GM21723 (cell line): ENCODE data around the gene STKLD1.
"Not testable (repeated sequence)": the region's sequence is repeated elsewhere in the genome, so short reads cannot be mapped to it uniquely, and the experiment has no call there.

Source experiments
- ATAC-seq: cut with Tn5 transposase; IDR thresholded peaks from one replicate; pipeline ENCODE4 v1.9.1; 2021; ENCODE audit warnings: mild to moderate bottlenecking, moderate library complexity; ENCODE audit not compliant: unreplicated experiment

The STKLD1 gene

DNA sequence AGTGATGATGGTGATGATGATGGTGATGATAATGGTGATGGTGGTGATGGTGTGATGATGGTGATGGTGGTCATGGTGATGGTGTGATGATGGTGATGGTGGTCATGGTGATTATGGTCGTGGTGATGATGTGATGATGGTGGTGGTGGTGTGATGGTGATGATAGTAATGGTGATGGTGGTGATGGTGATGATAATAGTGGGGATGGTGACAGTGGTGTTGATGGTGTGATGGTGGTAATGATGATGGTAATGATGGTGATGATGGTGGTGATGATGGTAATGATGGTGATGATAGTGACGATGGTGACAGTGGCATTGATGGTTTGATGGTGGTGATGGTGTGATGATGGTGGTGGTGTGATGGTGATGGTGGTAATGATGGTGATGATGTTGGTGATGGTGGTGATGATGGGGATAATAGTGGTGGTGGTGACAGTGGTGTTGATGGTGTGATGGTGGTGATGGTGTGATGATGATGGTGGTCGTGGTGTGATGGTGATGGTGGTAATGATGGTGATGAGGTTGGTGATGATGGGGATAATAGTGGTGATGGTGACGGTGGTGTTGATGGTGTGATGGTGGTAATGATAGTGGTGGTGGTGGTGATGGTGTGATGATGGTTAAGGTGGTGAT lies 6.5 kb downstream of the STKLD1 start:
- ATAC-seq: no peak

DNA sequence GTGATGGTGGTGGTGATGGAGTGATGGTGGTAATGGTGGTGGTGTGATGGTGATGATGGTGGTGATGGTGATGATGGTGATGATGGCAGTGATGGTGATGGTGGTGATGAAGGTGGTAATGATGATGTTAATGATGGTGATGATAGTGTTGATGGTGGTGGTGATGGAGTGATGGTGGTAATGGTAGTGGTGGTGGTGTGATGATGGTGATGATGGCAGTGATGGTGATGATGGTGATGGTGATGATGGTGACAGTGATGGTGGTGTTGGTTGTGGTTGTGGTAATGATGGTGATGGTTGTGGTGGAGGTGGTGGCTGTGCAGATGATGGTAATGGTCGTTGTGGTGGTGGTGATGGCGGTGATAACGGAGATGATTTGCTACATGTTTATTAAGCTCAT lies 7.3 kb downstream of the STKLD1 start:
- ATAC-seq: no peak

- no peak for ATAC-seq
These were observed 8.7 kb downstream of the STKLD1 start for GRCh38 chr9:133384736-133385321.

- ATAC-seq: no peak
These were observed 9.3 kb downstream of the STKLD1 start for GRCh38 chr9:133385452-133385851.

DNA sequence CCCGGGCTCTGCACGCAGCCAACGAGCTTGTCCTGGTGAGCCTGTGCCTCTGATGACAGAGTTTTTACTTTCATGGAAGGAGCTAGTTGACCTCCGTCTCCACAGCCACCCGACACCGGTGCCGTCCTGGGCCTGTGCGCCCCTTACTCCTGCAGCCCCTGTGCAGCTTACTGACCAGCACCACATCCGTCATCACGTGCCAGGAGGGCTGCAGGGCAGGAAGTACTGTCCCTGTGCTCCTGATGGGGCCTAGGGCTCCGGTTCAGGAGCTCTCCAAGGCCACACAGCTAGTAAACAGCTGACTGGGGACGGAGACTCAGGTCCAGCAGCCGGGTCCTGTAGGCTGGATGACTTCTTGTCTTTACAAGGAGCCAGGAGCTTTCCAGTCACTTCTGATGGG lies 10.2 kb downstream of the STKLD1 start:
- ATAC-seq: no peak

- ATAC-seq: no peak
These were observed 11.5 kb downstream of the STKLD1 start for GRCh38 chr9:133387680-133388079.

GRCh38 chr9:133389025-133389557 lies 12.9 kb downstream of the STKLD1 start:
- ATAC-seq: no peak

- ATAC-seq: no peak
These were observed 13.4 kb downstream of the STKLD1 start for GRCh38 chr9:133389562-133389961.

GRCh38 chr9:133390713-133391112 lies 14.5 kb downstream of the STKLD1 start:
- ATAC-seq: no peak

DNA sequence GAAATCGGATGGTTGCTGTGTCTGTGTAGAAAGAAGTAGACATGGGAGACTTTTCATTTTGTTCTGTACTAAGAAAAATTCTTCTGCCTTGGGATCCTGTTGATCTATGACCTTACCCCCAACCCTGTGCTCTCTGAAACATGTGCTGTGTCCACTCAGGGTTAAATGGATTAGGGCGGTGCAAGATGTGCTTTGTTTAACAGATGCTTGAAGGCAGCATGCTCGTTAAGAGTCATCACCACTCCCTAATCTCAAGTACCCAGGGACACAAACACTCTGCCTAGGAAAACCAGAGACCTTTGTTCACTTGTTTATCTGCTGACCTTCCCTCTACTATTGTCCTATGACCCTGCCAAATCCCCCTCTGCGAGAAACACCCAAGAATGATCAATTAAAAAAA lies 15.3 kb downstream of the STKLD1 start:
- ATAC-seq: not testable (repeated sequence)

DNA sequence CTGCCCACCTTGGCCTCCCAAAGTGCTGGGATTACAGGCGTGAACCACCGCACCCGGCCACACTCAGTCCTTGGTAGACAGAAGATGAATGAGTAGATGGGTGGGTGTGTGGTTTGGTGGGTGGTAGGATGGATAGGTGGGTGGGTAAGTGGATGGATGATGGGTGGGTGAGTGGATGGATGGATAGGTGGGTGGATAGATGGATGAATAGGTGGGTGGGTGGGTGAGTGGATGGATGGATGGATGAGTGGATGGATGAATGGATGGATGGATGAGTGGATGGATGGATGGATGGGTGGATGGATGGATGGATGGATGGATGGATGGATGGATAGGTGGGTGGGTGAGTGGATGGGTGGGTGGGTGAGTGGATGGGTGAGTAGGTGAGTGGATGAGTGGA lies 16.1 kb downstream of the STKLD1 start:
- not testable (repeated sequence) for ATAC-seq

DNA sequence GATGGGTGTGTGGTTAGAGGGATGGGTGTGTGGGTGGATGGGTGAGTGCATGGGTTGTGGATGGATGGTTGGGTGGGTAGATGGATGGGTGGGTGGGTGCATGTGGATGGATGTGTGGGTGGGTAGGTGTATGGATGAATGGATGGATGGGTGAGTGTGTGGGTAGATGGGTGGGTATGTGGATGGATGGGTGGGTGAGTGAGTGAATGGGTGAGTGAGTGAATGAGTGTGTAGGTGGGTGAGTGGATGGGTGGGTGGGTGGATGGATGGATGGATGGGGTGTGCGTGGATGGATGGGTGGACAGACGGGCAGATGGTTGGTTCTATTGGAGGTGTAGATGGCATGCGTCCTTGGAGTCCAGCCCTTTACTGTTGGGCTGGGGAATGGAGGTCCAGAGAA lies 17.2 kb downstream of the STKLD1 start:
- no peak for ATAC-seq

DNA sequence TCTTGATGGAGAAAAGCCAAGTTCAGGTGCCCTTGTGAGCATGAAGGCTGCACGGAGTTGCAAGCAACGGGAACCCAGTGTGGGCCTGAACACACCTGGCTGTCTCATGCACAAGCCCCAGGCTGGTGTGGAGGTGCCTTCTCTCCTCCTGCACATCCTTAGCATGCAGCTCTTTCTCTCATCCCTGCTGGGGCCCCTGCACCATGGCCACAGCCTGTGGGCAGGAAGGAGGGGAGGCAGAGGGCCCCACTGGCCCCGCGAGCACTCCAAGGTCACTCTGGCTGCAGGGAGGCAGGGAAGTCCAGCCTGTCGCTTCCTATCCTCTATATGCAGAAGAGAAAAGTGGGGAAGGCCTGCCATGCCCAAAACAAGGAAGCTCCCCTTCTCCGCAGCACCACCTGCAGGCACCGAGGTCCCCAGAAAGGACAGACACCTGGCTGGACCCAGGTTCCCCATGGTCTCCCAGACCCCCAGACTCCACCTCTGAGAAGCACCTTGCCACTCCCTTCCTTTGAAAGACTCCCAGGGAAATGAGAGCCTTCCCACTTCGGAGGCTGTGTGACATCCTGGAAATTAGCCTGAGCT lies 18.6 kb downstream of the STKLD1 start:
- no peak for ATAC-seq

GRCh38 chr9:133396952-133397351 lies 20.8 kb downstream of the STKLD1 start:
- ATAC-seq: no peak

- ATAC-seq: no peak
These were observed 21.2 kb downstream of the STKLD1 start for GRCh38 chr9:133397370-133397769.

GRCh38 chr9:133397895-133398294 lies 21.7 kb downstream of the STKLD1 start:
- ATAC-seq: no peak

DNA sequence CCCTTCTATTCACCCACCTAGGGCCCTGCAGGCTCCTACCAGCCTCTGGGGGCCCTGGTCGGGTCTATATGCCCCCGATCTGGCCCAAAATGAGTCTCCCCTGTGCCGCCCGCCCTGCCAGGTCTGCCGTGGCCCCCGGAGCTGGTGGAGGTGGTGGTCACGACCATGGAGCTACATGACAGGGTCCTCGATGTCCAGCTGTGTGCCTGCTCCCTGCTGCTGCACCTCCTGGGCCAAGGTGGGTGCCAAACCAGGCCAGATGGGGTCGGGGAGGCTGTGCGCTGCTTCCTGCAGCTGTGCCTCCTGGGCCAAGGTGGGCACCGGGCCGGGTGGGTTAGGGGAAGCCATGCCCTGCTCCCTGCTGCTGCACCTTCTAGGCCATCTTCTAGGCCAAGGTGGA lies 24.1 kb downstream of the STKLD1 start:
- ATAC-seq: no peak

DNA sequence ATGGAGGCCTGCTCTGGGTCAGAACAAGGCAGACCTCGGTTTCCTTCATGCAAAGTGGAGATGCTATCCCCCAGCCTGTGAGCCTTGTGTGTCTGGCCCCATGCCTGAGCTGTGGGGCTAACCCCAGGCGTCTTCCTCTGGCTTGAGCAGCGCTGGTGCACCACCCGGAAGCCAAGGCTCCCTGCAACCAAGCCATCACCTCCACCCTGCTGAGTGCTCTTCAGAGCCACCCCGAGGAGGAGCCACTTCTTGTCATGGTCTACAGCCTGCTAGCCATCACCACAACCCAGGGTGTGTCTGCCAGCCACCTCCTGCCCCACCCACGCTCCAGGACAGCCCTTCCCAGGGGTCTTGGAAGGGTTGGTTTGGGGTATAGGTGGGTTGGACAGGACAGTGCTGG lies 25.4 kb downstream of the STKLD1 start:
- no peak for ATAC-seq

- ATAC-seq: no peak
These were observed 26.5 kb downstream of the STKLD1 start for GRCh38 chr9:133402689-133403088.

DNA sequence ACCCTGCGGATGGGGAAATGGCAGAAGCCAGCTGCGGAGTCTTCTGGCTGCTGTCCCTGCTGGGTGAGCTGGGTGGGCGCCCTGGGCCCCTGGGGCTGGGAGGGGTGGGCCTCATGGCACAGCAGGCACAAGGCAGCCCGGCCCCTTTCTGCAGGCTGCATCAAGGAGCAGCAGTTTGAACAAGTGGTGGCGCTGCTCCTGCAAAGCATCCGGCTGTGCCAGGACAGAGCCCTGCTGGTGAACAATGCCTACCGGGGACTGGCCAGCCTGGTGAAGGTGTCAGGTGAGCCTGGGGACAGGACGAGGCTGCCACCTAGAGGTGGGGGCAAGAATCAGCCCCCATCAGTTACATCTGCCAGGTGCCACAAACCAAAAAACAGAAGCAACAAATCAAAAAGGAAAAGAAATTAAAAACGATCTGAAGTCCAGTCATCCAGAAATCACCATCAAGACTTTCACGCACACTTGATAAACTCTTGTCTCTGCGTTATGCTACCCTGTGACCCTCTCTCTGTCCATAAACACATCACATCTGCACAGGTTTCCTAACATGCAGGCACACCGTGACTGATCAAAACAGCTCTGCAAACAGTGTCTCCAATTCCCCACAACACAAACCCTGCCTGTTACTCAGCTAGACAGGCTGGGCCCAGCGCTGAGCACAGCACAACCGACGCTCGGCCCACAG lies 27.7 kb downstream of the STKLD1 start:
- ATAC-seq: no peak

DNA sequence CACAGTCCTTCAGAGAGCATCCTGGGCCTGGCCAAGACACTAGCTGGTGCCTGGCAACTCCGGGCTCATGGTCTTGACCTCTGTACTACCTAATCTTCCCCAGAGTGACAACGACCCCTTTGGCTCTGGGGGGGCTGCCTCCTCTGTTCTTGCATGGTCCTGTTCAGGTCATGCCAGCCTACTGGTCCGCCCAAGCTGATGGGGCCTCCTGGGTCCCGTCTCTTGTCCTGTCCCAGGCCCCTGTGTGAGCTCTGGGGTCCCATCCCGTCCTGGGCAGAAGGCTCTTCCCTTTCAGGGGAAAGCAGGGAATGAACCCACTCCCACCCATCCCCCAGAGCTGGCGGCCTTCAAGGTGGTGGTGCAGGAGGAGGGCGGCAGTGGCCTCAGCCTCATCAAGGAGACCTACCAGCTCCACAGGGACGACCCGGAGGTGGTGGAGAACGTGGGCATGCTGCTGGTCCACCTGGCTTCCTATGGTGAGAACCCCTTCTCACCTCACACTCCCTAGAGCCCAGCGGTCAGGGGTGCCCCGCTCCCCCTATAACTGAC lies 28.4 kb downstream of the STKLD1 start:
- no peak for ATAC-seq
